Loucy (cell line): Measurements from ENCODE around the gene MGMT.

Source experiments
- CTCF ChIP-seq: fragments of 200-600 bp; sonication (generic); conservative IDR thresholded peaks from 2 replicates; pipeline ENCODE4 v1.5.1; 2014; ENCODE audit warnings: mild to moderate bottlenecking, antibody characterized with exemption, low read length
- EZH2phosphoT487 ChIP-seq: fragments of 200-600 bp; IDR thresholded peaks from 2 replicates; pipeline ENCODE4 v1.6.1; 2018; ENCODE audit warnings: antibody characterized with exemption, mild to moderate bottlenecking, moderate library complexity, borderline replicate concordance

- TF ChIP-seq CTCF (no peak), EZH2phosphoT487 (no peak)
Measured at GRCh38 chr10:129778571-129778970, 311.5 kb downstream of the MGMT start.
